Measurements from ENCODE around the gene MFGE8.

The MFGE8 gene

GRCh38 chr15:88863412-88863811, 49.8 kb downstream of the MFGE8 start:
- H3K4me3 ChIP-seq (ENCODE audit: control insufficient read depth, low read depth, low read length) = no peak overlapping the region
- no peak for TF ChIP-seq CTCF (conservative IDR thresholded peaks at IDR 0.05; ENCODE audit: control insufficient read depth, insufficient read depth, low read depth, low read length)
- no peak for DNase-seq (ENCODE audit: low read depth)

GRCh38 chr15:88860212-88860611, 53.0 kb downstream of the MFGE8 start:
- H3K4me3 ChIP-seq (ENCODE audit: control insufficient read depth, low read depth, low read length) = no peak overlapping the region
- DNase-seq (ENCODE audit: low read depth) = no peak
- TF ChIP-seq CTCF (conservative IDR thresholded peaks at IDR 0.05; ENCODE audit: control insufficient read depth, insufficient read depth, low read depth, low read length) = no peak

GRCh38 chr15:88859550-88859949, 53.6 kb downstream of the MFGE8 start:
- TF ChIP-seq CTCF (conservative IDR thresholded peaks at IDR 0.05; ENCODE audit: control insufficient read depth, insufficient read depth, low read depth, low read length) = no peak
- DNase-seq (ENCODE audit: low read depth) = no peak
- no peak overlapping the region for H3K4me3 ChIP-seq (ENCODE audit: control insufficient read depth, low read depth, low read length)

DNA sequence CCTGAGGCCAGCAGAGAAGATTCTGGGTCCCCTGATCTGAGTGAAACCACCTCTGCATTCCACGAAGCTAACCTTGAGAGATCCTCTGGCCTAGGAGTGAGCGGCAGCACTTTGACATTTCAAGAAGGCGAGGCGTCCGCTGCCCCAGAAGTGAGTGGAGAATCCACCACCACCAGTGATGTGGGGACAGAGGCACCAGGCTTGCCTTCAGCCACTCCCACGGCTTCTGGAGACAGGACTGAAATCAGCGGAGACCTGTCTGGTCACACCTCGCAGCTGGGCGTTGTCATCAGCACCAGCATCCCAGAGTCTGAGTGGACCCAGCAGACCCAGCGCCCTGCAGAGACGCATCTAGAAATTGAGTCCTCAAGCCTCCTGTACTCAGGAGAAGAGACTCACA, 54.2 kb downstream of the MFGE8 start:
- DNase-seq (ENCODE audit: low read depth) = no peak
- no peak for TF ChIP-seq CTCF (conservative IDR thresholded peaks at IDR 0.05; ENCODE audit: control insufficient read depth, insufficient read depth, low read depth, low read length)
- no peak overlapping the region for H3K4me3 ChIP-seq (ENCODE audit: control insufficient read depth, low read depth, low read length)

GRCh38 chr15:88852476-88852875, 60.7 kb downstream of the MFGE8 start:
- DNase-seq (ENCODE audit: low read depth) = no peak
- TF ChIP-seq CTCF (conservative IDR thresholded peaks at IDR 0.05; ENCODE audit: control insufficient read depth, insufficient read depth, low read depth, low read length) = no peak
- no peak overlapping the region for H3K4me3 ChIP-seq (ENCODE audit: control insufficient read depth, low read depth, low read length)

GRCh38 chr15:88849376-88850072, 63.7 kb downstream of the MFGE8 start:
- H3K4me3 ChIP-seq (ENCODE audit: control insufficient read depth, low read depth, low read length) = no peak overlapping the region
- TF ChIP-seq CTCF (conservative IDR thresholded peaks at IDR 0.05; ENCODE audit: control insufficient read depth, insufficient read depth, low read depth, low read length) = no peak
- peak; percentile 1 for DNase-seq (ENCODE audit: low read depth)

Measured in fibroblast of mammary gland (primary cell).